K562 (cell line): ENCODE measurements around the gene BEST3.

Source experiments
- BACH1 ChIP-seq: fragments of 200-800 bp; sonication (Bioruptor generic); IDR thresholded peaks from 2 replicates; pipeline ENCODE4 v1.6.1; 2016; ENCODE audit warnings: missing genetic modification characterization, missing compliant biosample characterization
- MAZ ChIP-seq, 2 experiments: fragments of 450-650 bp in 1 of 2; sonication (generic) in 1 of 2; formaldehyde crosslinking; IDR thresholded peaks in 1 of 2; conservative IDR thresholded peaks in 1 of 2; 2 replicates each; pipeline versions ENCODE4 v1.4.0 to v1.5.0; 2020; ENCODE audit warnings: mild to moderate bottlenecking in 1 of 2, missing genetic modification reagents in 1 of 2
- NRF1 ChIP-seq, 2 experiments: fragments of 450-650 bp; IDR thresholded peaks in 1 of 2; conservative IDR thresholded peaks in 1 of 2; 2 replicates each; pipeline ENCODE4 v1.6.1; 2014; ENCODE audit warnings: mild to moderate bottlenecking in 2 of 2
- POLR2AphosphoS5 ChIP-seq: IDR thresholded peaks from 2 replicates; pipeline ENCODE4 v1.6.1; 2011; ENCODE audit warnings: mild to moderate bottlenecking, low read depth, low read length, moderate library complexity; ENCODE audit not compliant: control insufficient read depth, insufficient read depth
- ZNF121 ChIP-seq: sonication (generic); formaldehyde crosslinking; conservative IDR thresholded peaks from 2 replicates; pipeline ENCODE4 v1.8.0; 2022; ENCODE audit warnings: missing genetic modification reagents
- TF ChIP-seq, protein P1 (sequence below), 3 experiments: IDR thresholded peaks in 2 of 3; conservative IDR thresholded peaks in 1 of 3; 2 replicates each; pipeline ENCODE4 v1.5.1; 2011 to 2012; ENCODE audit warnings: low read length in 3 of 3, mild to moderate bottlenecking in 3 of 3, control low read depth in 2 of 3, improper control_type of control experiment in 1 of 3, inconsistent platforms in 1 of 3, low read depth in 1 of 3, mixed read lengths in 1 of 3, moderate library complexity in 1 of 3; ENCODE audit not compliant: insufficient read depth in 2 of 3
- TF ChIP-seq, protein P2 (sequence below): sonication (generic); formaldehyde crosslinking; IDR thresholded peaks from 2 replicates; pipeline ENCODE4 v1.5.0; 2020; ENCODE audit warnings: missing genetic modification reagents

GRCh38 chr12:69608114-69608513 is 91.0 kb downstream of the BEST3 start:
- TF ChIP-seq, protein P1, sequence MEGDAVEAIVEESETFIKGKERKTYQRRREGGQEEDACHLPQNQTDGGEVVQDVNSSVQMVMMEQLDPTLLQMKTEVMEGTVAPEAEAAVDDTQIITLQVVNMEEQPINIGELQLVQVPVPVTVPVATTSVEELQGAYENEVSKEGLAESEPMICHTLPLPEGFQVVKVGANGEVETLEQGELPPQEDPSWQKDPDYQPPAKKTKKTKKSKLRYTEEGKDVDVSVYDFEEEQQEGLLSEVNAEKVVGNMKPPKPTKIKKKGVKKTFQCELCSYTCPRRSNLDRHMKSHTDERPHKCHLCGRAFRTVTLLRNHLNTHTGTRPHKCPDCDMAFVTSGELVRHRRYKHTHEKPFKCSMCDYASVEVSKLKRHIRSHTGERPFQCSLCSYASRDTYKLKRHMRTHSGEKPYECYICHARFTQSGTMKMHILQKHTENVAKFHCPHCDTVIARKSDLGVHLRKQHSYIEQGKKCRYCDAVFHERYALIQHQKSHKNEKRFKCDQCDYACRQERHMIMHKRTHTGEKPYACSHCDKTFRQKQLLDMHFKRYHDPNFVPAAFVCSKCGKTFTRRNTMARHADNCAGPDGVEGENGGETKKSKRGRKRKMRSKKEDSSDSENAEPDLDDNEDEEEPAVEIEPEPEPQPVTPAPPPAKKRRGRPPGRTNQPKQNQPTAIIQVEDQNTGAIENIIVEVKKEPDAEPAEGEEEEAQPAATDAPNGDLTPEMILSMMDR (IDR thresholded peaks at IDR 0.05 in 2 of 3, conservative IDR thresholded peaks at IDR 0.05 in 1 of 3; ENCODE audit: insufficient read depth in 2 of 3, low read depth in 1 of 3, low read length in 3 of 3), result no peak
- TF ChIP-seq BACH1 (tag) (no peak), ZNF121 (CRISPR knock-in tag) (no peak), NRF1 (conservative IDR thresholded peaks at IDR 0.05 in 1 of 2, IDR thresholded peaks at IDR 0.05 in 1 of 2) (no peak), POLR2AphosphoS5 (no peak), MAZ (CRISPR knock-in tag; conservative IDR thresholded peaks at IDR 0.05 in 1 of 2, IDR thresholded peaks at IDR 0.05 in 1 of 2) (no peak)
- TF ChIP-seq, protein P2, sequence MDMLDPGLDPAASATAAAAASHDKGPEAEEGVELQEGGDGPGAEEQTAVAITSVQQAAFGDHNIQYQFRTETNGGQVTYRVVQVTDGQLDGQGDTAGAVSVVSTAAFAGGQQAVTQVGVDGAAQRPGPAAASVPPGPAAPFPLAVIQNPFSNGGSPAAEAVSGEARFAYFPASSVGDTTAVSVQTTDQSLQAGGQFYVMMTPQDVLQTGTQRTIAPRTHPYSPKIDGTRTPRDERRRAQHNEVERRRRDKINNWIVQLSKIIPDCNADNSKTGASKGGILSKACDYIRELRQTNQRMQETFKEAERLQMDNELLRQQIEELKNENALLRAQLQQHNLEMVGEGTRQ, result no peak
